DMS 273 treated with DMSO at 0.1 percent for 48 hours (cell line): ENCODE results near the gene KCNJ13.

Experiments
- DNase-seq: peaks from one replicate; lab custom pipeline; 2025; lab: John Stamatoyannopoulos, UW

The KCNJ13 gene

DNA sequence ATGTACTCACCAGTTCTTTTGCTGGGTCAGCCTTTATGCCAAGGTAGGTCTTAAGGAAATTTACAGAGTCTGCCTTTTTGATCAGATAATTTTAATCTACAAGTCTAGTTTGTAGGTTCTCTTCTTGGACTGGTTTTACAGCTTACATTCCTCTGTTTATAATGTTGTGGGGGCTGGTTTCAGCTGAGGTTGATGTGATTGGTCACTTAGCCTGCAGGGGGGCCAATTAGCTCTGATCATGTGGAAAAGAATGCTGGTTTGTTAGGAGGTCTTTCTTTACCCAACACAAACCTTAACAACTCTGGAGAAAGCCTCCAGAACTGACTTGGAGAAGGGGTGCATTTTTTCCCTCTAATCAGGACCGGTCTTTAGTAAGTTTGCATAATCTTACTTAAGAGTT, at the start of gene KCNJ13:
Gene KCNJ13 (minus strand): TSS at position 131 of the 400 bp plus-strand sequence. CDS start 5,203 bp downstream, outside the sequence.
- no peak for DNase-seq

DNA sequence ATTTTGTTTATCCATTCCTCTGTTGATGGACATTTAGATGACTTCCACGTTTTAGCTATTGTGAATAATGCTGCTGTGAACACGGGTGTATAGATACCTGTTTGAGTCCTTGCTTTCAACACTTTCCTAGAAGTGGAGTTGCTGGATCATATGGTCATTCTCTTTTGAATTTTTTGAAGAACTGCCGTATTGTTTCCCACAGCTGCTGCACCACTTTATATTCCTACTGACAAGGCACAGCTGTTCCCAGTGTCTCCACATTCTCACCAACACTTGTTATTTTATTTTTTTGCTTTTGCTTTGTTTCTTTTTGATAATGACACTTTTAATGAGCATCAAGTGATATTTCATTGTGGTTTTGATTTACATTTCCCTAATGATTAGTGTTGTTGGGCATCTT, 41.4 kb upstream of the KCNJ13 start:
- DNase-seq, result no peak

DNA sequence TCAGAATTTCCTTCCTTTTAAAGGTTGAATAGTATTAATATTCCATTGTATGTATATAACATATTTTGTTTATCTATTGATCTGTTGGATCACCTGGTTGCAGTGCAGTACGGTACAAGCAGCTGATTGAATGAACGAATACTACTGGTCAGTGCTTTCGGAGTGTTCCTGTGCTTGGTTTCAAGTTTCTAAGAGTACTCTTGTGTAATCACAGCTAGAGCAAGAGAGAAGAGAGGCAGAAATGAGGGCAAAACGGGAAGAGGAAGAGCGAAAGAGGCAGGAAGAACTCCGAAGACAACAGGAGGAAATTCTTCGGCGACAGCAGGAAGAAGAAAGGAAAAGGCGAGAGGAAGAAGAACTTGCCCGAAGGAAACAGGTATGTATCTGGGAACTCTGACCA, 40.3 kb upstream of the KCNJ13 start:
- DNase-seq, result no peak

DNA sequence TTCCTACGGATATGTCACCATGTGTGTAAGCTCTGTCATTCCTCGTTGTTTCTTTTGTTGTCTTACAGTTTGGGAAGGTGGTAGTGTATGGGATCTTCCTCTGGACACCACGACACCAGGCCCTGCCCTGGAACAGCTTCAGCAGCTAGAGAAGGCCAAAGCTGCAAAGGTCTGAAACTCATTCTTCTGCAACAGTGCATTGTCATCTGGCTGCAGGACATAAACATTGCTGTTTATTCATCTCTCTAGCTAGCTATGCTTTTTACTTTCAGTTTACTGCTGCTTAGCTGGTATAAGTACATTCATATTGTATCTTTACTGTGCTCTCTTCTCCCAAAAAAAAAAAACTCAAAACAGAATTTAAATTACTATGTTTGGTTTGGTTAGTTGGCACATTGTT, 39.2 kb upstream of the KCNJ13 start:
- DNase-seq, result no peak

DNA sequence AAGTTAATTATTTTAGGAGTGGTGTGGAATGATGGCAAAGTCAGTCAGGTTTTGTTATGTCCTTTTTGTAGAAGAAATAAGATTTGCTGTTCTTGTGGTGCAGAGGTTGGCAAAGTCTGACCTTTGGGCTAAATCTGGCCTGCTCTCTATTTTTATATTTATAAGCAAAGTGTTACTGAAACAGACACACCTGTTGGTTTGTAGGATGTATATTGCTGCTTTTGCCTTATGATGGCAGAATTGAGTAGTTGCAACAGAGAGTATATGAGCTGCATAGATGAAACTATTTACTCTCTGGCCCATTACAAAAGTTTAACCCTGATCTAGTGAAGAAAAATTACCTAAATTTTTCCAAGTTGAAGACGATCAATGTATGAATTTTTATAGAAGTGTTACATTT, 34.1 kb upstream of the KCNJ13 start:
- no peak for DNase-seq

DNA sequence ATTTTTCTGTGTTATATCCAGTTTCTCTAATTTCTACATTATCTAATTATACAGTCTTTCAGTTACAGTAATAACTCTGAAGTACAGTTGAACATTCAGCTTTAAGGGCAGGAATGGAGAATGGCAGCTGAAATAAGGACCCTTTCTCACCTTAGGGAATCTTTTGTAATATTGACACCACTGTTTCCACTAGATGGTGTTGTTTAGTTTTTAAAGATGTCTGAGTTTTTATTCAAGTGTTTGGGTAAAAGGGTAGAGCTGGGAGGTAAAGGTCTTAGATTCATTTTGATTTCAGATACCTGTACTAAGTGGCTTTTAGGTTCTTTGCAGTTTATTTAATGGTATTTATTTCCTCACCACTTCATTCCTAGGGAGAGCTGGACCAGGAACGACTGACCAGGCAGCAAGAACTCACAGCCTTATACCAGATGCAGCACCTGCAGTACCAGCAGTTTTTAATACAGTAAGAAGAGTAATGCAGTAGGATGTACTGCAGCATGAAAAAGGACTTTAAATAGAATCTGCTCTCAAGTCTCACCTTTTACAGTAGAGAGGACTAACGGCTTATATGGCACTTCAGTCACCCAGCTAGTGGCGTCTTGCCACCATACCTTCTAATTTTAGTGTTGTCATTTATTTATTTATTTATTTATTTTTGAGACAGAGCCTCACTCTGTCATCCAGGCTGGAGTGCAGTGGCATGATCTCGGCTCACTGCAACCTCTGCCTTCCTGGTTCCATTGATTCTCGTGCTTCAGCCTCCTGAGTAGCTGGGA, 33.2 kb upstream of the KCNJ13 start:
- no peak for DNase-seq

DNA sequence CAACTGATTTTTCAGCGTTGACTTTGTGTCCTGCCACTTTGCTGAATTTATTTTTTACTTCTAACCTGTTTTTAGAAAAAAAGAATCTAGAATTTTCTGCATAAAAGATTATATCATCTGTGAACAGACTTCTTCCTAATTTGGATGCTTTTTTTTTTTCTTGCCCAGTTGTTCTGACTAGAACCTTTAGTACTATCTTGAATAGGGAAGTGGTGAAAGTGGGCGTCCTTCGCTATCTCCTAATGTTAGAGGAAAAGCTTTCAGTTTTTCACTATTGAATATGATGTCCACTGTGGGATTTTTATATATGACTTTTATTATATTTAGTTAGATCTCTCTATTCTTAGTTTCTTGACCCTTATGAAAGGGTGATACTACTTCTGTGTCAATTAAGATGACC, 25.7 kb upstream of the KCNJ13 start:
- DNase-seq, result no peak

DNA sequence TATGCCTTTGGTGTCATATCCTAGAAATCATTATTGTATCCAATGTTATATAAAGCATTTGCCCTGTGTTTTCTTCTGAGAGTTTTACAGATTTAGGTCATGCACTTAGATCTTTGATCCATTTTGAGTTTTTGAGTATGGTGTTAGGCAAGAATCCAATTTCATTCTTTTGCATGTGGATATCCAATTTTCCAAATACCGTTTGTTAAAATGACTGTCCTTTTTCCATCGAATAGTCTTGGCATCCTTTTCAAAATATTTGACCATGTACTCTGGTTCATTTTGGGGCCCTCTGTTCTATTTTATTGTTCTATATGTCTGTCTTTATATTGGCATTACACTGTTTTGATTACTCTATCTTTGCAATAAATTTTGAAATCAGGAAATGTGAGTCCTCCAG, 23.8 kb upstream of the KCNJ13 start:
- DNase-seq, result no peak

DNA sequence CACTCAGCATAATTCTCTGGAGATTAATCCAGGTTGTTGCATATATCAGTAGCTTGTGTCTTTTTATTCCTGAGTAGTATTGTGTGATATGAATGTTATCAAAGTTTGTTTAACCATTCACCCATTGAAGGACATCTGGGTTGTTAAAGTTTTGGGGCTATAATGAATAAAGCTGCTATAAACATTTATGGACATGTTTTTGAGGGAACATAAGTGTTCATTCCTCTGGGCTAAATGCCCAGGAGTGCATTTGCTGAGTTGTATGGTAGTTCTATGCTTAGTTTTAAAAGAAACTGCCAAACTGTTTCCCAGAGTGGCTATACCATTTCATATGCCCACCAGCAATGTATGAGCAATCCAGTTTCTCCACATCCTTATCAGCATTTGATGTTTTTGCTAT, 21.8 kb upstream of the KCNJ13 start:
- no peak for DNase-seq

DNA sequence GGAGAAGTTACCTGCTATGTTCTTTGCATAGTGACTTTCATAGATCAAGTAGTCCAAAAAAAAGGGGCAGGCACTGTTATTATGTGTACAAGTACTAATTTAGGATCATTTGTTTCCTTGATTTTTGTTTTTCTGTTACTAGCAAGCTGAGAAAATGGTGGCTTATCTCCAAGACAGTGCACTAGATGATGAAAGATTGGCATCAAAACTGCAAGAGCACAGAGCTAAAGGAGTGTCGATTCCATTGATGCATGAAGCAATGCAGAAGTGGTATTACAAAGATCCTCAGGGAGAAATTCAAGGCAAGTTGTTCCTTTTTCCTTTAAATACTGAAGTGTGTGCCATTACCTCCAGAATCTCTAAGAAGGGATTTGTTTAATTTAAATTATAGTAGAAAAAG, 19.6 kb upstream of the KCNJ13 start:
- DNase-seq, result no peak

DNA sequence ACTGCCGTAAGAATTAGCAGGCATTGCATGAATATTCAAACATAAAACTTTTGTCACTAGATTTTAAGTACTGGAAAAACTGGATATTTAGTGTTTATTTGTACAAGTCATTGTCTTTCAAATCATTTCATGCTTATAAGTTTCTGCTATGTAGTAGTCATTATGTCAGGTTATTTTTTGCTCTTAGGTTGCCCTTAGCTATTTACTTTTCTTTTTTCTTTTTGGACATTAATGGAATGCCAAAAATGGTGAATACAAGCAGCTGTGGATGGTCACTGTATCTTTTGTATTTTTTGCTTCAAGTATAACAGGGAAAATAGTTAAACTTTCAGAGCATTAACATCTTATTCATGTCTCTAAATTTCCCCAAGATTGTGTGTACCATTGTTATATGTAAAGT, 18.6 kb upstream of the KCNJ13 start:
- DNase-seq, result no peak

DNA sequence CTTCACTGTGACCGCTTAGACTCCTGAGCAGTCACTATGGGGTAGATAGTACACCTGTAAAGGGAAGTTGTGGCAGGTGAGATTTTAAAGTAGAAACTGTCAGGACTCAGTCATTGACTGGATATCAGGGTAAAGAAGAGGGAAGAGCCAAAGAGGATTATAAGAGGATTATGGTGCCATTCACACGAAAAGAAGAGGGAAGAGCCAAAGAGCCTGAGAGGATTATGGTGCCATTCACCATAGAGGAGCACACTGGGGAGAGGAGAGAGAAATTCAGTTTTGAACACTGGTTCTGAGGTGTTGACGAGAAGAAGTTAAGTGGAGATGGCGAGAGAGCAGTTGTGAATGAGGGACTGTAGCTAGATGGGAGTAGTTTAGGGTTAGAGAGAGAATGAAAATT, 16.9 kb upstream of the KCNJ13 start:
- DNase-seq, result no peak

DNA sequence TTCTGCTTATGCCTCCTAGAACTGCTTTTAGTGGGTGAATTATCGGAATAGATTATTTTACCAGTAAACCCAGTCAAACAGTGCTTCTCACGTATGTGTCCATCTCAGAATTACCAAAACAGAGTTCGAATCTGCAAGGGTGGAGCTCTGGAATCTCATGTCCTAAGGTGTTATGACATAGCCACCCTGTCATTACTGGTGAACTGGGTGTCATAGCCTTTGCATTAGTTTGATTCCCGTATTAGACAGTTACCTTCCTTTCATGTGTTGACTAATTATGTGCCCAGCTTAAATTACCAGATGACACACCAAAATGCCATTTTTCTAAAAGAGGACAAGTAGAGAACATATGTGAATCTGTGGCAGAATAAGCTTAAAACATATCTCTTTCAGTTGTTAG, 15.2 kb upstream of the KCNJ13 start:
- no peak for DNase-seq

DNA sequence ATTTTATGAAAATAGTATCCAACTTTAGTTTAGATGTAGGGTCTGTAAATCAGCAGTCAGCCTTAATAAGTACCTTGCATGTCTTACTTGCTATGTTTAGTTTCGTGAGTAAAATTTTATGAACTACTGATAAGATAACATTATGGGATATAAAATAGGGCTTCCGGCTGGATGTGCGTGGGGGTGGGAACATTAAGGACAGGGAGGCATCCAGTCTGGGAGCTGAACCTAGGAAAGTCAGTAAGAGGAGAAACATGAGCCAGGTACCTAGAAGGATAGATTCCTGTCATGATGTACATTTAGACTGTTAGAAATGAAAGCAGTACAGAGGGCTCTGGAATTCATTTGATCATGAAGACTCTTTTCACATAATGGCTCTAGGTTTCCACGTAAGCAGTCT, 12.7 kb upstream of the KCNJ13 start:
- no peak for DNase-seq

DNA sequence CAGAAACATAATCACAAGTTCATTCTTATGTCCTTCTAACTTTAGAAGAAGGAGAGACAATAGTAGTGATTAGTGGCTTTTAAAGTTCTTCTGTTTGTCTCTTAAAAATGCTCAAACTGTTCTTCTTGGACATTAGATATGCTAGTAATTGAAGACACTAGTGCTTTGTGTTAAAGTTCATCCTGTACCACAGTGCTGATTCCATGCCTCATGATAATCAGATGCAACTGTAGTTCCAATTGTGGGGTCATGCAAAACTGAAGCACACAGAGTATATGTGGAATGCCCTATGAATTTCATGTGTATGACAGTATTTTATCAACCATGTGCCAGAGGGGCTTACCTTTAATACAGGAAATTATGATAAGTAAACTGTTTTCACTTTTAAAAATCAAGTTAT, 11.4 kb upstream of the KCNJ13 start:
- DNase-seq, result no peak

DNA sequence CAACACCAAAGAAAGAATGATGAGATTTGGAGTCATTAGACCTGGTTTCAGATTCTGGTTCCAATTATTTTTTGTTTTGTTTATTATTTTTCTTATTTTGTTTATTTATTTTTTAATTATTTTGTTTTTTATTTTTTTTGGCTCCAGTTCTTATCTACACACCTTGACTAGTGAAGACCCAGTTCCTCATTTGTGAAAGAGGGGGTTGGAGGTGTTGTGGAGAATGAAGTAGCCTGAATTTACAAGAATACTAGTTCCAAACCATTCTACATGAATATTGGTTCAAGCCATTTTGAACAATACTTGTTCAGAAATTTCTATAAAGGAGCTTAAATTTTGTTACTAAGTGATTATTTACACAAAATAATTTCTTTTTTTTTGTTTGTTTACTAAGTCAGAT, 6.9 kb upstream of the KCNJ13 start:
- no peak for DNase-seq

DNA sequence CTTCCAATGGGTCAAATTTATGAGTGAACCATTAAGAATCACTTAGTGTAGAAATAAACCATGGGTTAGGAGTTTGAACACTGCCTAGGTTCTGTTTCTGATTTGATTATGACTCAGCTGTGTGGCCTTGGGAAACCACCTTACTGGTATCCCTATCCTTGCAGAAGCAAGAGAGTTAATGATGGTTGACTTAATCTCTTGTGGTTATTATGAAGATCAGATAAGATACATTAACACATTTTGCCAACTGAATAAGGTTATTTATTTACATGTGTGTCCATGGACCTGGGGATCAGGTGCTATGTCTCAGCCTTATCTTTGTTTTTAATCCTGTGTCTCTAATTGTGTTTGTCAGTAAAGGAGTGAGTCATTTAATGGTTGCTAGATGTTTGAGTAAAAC, 5.4 kb upstream of the KCNJ13 start:
- DNase-seq, result no peak

DNA sequence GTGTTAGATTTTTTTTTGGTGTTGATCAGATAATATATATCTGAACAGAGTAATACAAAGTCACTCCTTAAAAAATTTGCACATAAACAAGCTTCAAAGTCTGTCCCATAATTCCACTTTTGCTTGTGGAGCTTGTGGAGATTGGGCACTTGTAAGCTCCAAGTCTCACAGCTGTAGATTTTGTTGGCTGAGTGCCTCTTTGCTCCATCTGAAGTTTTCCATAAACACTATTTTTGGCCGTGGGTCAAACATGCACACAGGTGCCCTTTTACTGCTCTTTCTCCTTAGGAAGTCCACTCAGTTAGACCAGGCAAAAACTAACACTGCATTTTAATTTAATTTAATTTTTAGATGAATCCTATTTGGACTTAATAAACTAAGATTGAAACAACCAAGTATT, 3.6 kb upstream of the KCNJ13 start:
- DNase-seq, result no peak

DNA sequence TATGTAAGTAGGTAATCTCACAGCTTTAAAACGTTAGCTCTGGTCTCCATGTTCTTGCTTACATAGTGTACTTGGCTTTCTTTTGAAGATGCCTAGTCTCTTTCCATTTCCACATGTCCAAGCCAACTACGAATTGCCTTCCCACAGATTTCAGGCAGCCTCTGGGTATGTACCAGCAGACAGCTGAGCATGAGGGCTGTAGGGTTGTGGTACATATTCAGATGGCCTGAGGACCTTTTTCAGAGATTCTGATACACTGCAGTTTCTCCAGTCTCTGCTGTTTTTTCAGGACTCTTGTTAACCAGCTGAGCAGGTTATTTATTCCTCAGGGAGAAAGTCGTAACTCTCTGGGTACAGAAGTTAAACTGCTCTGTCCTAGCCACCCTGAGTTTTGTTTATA, 3.1 kb upstream of the KCNJ13 start:
- no peak for DNase-seq

DNA sequence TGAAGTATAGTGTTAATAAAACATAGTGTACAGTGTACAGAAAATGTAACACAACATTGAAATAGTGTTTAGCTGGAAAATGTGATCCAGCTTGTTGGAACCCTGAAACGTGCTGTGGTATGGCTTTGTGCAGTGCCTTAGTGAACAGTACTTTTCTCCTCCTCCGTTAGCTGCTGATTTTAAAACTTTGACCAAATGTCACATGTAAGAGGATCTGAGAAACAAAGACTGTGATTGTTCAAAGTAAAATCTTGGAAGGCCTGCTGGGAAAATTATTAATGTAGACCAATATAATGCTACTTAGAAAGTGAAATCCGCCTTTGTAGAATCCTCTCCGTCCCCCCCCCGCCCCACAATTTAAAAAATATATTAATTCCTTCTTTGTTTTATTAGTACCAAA, 911 bp upstream of the KCNJ13 start:
- no peak for DNase-seq

DNA sequence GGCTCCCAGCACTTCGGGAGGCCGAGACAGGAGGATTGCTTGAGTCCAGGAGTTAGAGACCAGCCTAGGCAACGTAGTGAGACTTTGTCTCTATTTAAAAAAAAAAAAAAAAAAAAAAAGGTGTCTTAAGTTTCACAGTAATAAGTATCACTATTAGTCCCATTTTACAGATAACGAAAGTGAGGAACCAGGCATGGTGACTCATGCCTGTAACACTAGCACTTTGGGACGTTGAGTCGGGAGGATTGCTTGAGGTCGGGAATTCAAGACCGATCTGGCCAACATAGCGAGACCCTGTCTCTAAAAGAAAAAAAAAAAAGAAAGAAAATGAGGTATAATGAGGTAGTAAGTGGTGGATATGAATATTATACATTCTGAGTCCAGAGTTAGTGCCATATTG, 2.5 kb downstream of the KCNJ13 start:
- no peak for DNase-seq

DNA sequence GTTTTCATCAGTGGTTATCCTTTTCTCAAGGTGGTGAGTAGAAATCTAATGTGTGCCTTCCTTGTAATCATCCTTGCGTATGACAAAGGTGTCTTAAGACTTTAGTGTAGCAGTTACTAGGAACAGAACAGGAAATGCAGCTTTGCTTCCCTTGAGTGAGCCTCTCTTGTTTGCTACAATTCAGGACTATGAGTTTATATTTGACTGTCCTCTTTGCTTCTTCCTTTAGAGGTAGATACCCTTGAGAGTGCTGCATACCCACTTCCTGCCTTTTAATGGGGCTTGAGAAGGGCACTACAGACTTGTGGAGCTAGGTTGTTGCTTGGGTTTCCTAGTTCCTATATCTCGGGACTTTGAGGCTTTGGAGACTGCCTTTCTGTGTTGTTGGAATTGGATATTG, 3.8 kb downstream of the KCNJ13 start:
- no peak for DNase-seq

DNA sequence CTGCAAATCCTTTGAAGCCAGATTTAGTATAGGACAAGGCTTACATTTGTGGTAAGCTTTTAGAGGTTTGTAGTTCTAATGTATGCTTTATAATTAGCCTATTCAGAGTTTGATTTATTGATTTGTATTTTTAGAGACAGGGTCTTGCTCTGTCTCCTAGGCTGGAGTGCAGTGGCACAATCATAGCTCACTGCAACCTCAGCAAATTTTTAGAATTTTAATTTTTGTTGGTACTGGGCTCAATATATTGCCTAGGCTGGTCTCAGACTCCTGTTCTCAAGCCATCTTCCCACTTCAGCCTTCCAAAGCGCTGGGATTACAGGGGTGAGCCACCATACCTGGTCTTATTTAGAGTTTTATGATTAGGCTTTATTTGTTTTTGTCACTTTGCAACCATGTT, 4.5 kb downstream of the KCNJ13 start:
- no peak for DNase-seq

DNA sequence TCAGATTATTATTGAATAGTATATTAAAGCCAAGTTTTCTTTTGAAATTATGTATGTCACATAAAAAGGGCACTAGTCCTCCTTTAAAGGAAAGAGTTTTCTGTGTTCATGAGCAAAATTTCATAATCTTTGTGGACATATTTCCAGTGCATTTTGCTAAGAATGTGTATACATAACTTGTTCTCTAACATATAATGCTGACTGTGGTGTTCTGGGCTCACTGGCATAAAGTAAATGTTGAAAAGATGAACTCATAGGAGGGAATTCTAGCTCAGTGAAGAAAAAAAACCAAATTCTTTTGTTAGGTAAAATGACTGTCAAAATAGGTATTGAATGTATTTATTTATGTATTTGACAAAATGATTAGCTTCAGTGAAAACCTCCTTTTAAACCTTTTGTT, 6.2 kb downstream of the KCNJ13 start:
- DNase-seq, result no peak

DNA sequence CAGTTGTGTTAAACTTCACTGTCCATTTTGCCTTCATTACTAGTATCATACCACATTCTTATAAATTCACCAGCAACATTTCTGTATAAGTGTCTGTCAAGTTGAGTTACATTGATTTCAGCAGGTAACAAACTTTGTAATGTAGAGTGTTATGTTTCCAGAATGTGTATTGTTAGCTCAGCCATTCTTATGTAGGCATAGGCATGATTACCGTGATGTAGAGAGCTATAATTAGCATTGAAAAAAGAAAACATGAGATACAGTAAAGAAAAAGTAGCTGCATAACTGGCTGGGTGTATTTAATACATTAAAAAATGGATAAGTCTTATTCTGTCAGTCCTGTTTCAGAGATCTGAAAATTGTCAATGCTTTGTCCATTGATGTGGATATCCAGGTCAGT, 8.5 kb downstream of the KCNJ13 start:
- no peak for DNase-seq
